ENCODE results near the gene RPTOR. TPM values are rescaled to one million over a fixed set of nuclear protein-coding genes. Genes with fewer than 3 reads are reported as not detected.

RPTOR gene
- total and polyA plus RNA-seq, 2 donors (not counting 1 experiment from before 2014, with no cell fraction given) = 6.7 to 22.8 TPM

DNA sequence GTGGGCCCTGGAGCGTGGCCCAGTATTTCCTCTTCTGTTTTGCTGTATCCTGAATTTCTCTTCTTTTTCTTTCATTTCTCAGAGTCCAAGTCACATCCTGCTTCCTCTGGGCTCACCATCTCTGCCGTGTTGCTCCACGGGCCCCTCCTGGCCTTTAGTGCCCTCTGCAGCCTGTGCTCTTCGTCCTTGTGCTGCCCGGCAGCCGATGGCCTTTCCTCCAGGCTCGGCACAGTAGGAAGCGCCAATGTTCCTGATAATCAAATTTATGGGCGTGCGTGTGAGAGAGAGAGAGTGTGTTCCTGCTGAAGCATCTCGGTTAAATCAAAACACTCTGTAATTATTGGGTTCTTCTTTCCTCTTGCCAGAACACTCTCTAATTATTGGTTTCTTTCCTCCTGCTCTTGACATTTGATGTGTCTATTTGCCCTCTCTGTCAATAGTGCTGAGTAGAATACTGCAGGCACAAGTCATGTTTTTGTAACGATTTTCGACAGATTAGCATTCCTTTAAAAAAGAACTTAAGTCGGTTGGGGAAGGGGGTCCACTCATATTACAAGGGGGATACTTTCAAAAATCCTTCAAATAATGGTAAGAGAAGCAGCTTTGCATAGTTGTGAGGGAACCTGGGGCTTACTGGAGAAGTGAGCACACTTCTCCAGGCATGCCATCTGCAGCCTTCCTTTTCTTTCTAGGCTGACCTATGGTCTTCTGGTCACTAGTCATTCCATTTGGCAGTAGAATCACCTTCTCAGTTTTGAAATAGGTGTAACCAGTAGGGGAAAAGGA lies 126.6 kb downstream of the RPTOR start:
- Histone ChIP-seq H3K79me2 (ENCODE audit: control insufficient read depth, insufficient read depth, low read length) (no peaks in the 10 kb centered on the region), H3K4me2 (ENCODE audit: extremely low read depth, insufficient read depth, low read length) (no peak overlapping the region), H4K20me1 (ENCODE audit: control insufficient read depth, extremely low read depth, insufficient read depth, low read length) (no peaks in the 10 kb centered on the region), H3K27ac (ENCODE audit: insufficient read depth, low read length) (no peak overlapping the region), H3K27me3 (ENCODE audit: control insufficient read depth, insufficient read depth, low read length) (no peaks in the 10 kb centered on the region), H2AFZ (ENCODE audit: low read length) (no peak overlapping the region), H3K9ac (ENCODE audit: insufficient read depth, low read length) (no peak overlapping the region), H3K4me3 (replicated peaks in 1 of 4; ENCODE audit: control extremely low read depth in 1 of 4, insufficient read depth in 1 of 4, low read depth in 3 of 4, low read length in 4 of 4) (no peak overlapping the region), H3K36me3 (ENCODE audit: control insufficient read depth, insufficient read depth, low read length) (no peaks in the 10 kb centered on the region), H3K9me3 (ENCODE audit: control insufficient read depth, insufficient read depth, low read depth, low read length) (no peaks in the 10 kb centered on the region), H3K4me1 (ENCODE audit: control insufficient read depth, extremely low read depth, insufficient read depth, low read length) (peaks cover 7% of the 10 kb centered on the region)
- TF ChIP-seq, protein P1, sequence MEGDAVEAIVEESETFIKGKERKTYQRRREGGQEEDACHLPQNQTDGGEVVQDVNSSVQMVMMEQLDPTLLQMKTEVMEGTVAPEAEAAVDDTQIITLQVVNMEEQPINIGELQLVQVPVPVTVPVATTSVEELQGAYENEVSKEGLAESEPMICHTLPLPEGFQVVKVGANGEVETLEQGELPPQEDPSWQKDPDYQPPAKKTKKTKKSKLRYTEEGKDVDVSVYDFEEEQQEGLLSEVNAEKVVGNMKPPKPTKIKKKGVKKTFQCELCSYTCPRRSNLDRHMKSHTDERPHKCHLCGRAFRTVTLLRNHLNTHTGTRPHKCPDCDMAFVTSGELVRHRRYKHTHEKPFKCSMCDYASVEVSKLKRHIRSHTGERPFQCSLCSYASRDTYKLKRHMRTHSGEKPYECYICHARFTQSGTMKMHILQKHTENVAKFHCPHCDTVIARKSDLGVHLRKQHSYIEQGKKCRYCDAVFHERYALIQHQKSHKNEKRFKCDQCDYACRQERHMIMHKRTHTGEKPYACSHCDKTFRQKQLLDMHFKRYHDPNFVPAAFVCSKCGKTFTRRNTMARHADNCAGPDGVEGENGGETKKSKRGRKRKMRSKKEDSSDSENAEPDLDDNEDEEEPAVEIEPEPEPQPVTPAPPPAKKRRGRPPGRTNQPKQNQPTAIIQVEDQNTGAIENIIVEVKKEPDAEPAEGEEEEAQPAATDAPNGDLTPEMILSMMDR (conservative IDR thresholded peaks at IDR 0.05 in 1 of 2, IDR thresholded peaks at IDR 0.05 in 1 of 2; ENCODE audit: low read depth in 1 of 2, low read length in 2 of 2) = no peak
- TF ChIP-seq EZH2 (IDR thresholded peaks at IDR 0.05; ENCODE audit: low read length, missing control alignments) = no peak
- no peak for DNase-seq (ENCODE audit: low read depth in 2 of 2)

DNA sequence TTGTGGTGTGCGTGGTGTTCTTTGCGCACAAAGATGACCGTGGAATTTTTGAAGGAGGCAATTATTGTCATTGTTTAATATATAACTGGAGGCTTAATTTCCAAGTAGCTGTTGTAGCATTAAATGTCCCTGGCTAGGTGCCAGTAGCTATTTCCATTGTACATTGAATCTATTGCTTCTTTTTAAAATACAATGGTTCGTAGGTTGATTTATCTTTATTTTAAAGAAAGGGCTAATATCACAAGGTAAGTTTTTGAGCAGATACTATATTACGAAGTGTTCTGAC lies 127.1 kb downstream of the RPTOR start:
- Histone ChIP-seq H3K4me3 (replicated peaks in 1 of 4; ENCODE audit: control extremely low read depth in 1 of 4, insufficient read depth in 1 of 4, low read depth in 3 of 4, low read length in 4 of 4) (no peak overlapping the region), H3K9me3 (ENCODE audit: control insufficient read depth, insufficient read depth, low read depth, low read length) (no peaks in the 10 kb centered on the region), H2AFZ (ENCODE audit: low read length) (no peak overlapping the region), H3K27ac (ENCODE audit: insufficient read depth, low read length) (no peak overlapping the region), H3K4me1 (ENCODE audit: control insufficient read depth, extremely low read depth, insufficient read depth, low read length) (peaks cover 7% of the 10 kb centered on the region), H3K36me3 (ENCODE audit: control insufficient read depth, insufficient read depth, low read length) (no peaks in the 10 kb centered on the region), H4K20me1 (ENCODE audit: control insufficient read depth, extremely low read depth, insufficient read depth, low read length) (no peaks in the 10 kb centered on the region), H3K9ac (ENCODE audit: insufficient read depth, low read length) (no peak overlapping the region), H3K79me2 (ENCODE audit: control insufficient read depth, insufficient read depth, low read length) (no peaks in the 10 kb centered on the region), H3K4me2 (ENCODE audit: extremely low read depth, insufficient read depth, low read length) (no peak overlapping the region), H3K27me3 (ENCODE audit: control insufficient read depth, insufficient read depth, low read length) (no peaks in the 10 kb centered on the region)
- TF ChIP-seq, protein P1 (conservative IDR thresholded peaks at IDR 0.05 in 1 of 2, IDR thresholded peaks at IDR 0.05 in 1 of 2; ENCODE audit: low read depth in 1 of 2, low read length in 2 of 2) = no peak
- TF ChIP-seq EZH2 (IDR thresholded peaks at IDR 0.05; ENCODE audit: low read length, missing control alignments) = no peak
- DNase-seq (ENCODE audit: low read depth in 2 of 2) = no peak

DNA sequence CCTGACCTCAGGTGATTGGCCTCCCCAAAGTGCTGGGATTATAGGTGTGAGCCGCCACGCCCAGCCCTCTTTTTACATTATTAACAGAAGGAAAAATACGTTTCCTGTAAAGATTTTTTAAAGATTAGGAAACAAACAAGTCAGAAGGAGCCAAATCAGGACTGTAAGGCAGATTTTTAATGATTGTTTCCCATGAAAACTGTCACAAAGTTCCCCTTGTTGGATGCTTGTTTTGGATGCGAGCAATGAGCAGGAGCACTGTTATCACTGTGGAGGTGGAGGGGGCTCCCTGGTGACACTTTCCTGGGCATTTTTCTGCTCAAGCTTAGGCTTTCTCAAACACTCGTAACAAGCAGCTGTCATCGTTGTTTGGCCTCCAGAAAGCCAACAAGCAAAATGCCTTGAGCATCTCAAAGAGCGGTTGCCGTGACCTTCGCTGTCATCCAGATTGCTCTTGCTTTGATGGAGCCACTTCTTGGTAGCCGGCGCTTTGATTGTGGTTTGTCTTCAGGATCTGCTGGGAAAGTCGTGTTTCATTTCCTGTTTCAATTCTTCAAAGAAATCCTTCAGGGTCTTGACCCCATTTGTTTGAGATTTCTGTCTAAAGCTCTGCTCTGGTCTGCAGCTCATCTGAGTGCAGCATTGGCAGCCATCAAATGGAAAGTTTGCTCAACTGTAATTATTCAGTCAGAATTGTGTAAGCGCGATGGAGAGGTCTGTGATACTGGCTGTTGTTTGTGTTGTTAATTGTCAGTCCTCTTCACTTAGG lies 128.7 kb downstream of the RPTOR start:
- Histone ChIP-seq H3K36me3 (ENCODE audit: control insufficient read depth, insufficient read depth, low read length) (no peaks in the 10 kb centered on the region), H3K9me3 (ENCODE audit: control insufficient read depth, insufficient read depth, low read depth, low read length) (no peaks in the 10 kb centered on the region), H3K4me2 (ENCODE audit: extremely low read depth, insufficient read depth, low read length) (peak overlapping the region; percentile 48), H3K79me2 (ENCODE audit: control insufficient read depth, insufficient read depth, low read length) (no peaks in the 10 kb centered on the region), H4K20me1 (ENCODE audit: control insufficient read depth, extremely low read depth, insufficient read depth, low read length) (no peaks in the 10 kb centered on the region), H3K4me1 (ENCODE audit: control insufficient read depth, extremely low read depth, insufficient read depth, low read length) (peaks cover 7% of the 10 kb centered on the region), H2AFZ (ENCODE audit: low read length) (no peak overlapping the region), H3K27ac (ENCODE audit: insufficient read depth, low read length) (peak overlapping the region; percentile 34), H3K9ac (ENCODE audit: insufficient read depth, low read length) (no peak overlapping the region), H3K27me3 (ENCODE audit: control insufficient read depth, insufficient read depth, low read length) (no peaks in the 10 kb centered on the region), H3K4me3 (replicated peaks in 1 of 4; ENCODE audit: control extremely low read depth in 1 of 4, insufficient read depth in 1 of 4, low read depth in 3 of 4, low read length in 4 of 4) (no peak overlapping the region)
- TF ChIP-seq EZH2 (IDR thresholded peaks at IDR 0.05; ENCODE audit: low read length, missing control alignments) = no peak
- TF ChIP-seq, protein P1 (conservative IDR thresholded peaks at IDR 0.05 in 1 of 2, IDR thresholded peaks at IDR 0.05 in 1 of 2; ENCODE audit: low read depth in 1 of 2, low read length in 2 of 2) = no peak
- DNase-seq (ENCODE audit: low read depth in 2 of 2) = peak; percentile 58 to 62
